Heart right ventricle (tissue), 16 donors: ENCODE data around the gene OR13J1. TPM values are rescaled to one million over a fixed set of nuclear protein-coding genes. Genes with fewer than 3 reads are reported as not detected.
A peak's percentile ranks its signal among the peaks of the same experiment; 100 is the strongest.

ENCODE experiments used
- ATAC-seq, 8 donors: fragments of 200-7000 bp; cut with Tn5 transposase; one replicate each; pipeline ENCODE4 v1.9.1; 2020; ENCODE audit warnings: mild to moderate bottlenecking in 8 of 8, moderate library complexity in 8 of 8, moderate number of reproducible peaks in 1 of 8
- DNase-seq, 2 donors: peaks; one replicate each; pipeline ENCODE4 v3.0.0-alpha.2; 2020
- H3K27ac ChIP-seq, 10 donors: fragments of 200-600 bp; sonication (generic) in 2 of 10; one replicate each; pipeline versions ENCODE4 v1.5.0 to v1.8.0; 2020 to 2022; ENCODE audit warnings: mild to moderate bottlenecking in 3 of 10
- H3K27me3 ChIP-seq, 7 donors: fragments of 200-600 bp; one replicate each; pipeline ENCODE4 v1.8.0; 2021 to 2022; ENCODE audit warnings: mild to moderate bottlenecking in 2 of 7
- H3K36me3 ChIP-seq, 9 donors: fragments of 200-600 bp; sonication (generic) in 1 of 9; one replicate each; pipeline versions ENCODE4 v1.5.0 to v1.8.0; 2020 to 2022; ENCODE audit warnings: mild to moderate bottlenecking in 2 of 9
- H3K4me1 ChIP-seq, 9 donors: fragments of 200-600 bp; sonication (generic) in 1 of 9; one replicate each; pipeline versions ENCODE4 v1.5.0 to v1.8.0; 2020 to 2022; ENCODE audit warnings: mild to moderate bottlenecking in 4 of 9
- H3K4me3 ChIP-seq, 10 donors: fragments of 200-600 bp; sonication (generic) in 2 of 10; one replicate each; pipeline versions ENCODE4 v1.5.0 to v1.8.0; 2020 to 2022; ENCODE audit warnings: mild to moderate bottlenecking in 7 of 10, moderate library complexity in 2 of 10
- H3K9me3 ChIP-seq, 11 donors: fragments of 200-600 bp in 10 of 11; sonication (generic) in 2 of 11; one replicate each; pipeline versions ENCODE4 v1.5.0 to v1.8.0; 2013 to 2022; ENCODE audit warnings: mild to moderate bottlenecking in 2 of 11, control low read depth in 1 of 11, moderate library complexity in 1 of 11
- WGBS, 2 donors: extraction: QIAGEN DNeasy Blood & Tissue Kit; methylation state at CpG; one replicate each; pipeline ENCODE4 v1.1.7; 2013; ENCODE audit warnings: inconsistent platforms in 1 of 2; 5-methylcytosine and 5-hydroxymethylcytosine counted together
- intact Hi-C, 10 donors: fragments of 100-400 bp; cut with DNase I; formaldehyde crosslinking; loops; one replicate each; pipeline versions ENCODE4 v1.11.1 to v1.14.2; 2022
- polyA plus RNA-seq, 2 donors: library from polyadenylated mRNA; stranded (reverse); fragments of 200-250 nt; gene quantifications; one replicate each; pipeline ENCODE4 v1.2.3, GENCODE V29; 2013
- total RNA-seq, 10 donors: library from RNA; stranded (reverse); fragmentation: NEBNext Ultra II Directional in 3 of 10; extraction: Animal tissue kit (Norgen Biotek cat#: 25700) in 3 of 10; gene quantifications; one replicate each; pipeline versions ENCODE4 v1.2.1 to v1.2.4, GENCODE V29; 2021 to 2023
- TF ChIP-seq, protein P1 (sequence below), 9 donors: fragments of 200-600 bp; sonication (generic) in 2 of 9; IDR thresholded peaks; one replicate each; pipeline versions ENCODE4 v1.5.0 to v1.8.0; 2021 to 2022; ENCODE audit warnings: antibody characterized with exemption in 9 of 9, mild to moderate bottlenecking in 5 of 9, moderate library complexity in 1 of 9
- donor health status: Arrhythmogenic right ventricular cardiomyopathy.
- donor health status: ischemic (EF 13 %, LVEDD 7.1; RV severe dilation, severe dysfunction).
- donor health status: healthy with polysubstance abuse.
- donor health status: DM: no; HTN: yes; CAD: no.
- donor health status: DM: no; HTN: no; CAD: no.
- donor health status: ischemic (EF 25% LVEDD 6.9; RV normal size, moderate dysfunction).
- donor health status: ischemic (EF 25% LVEDD 5.7; RV mildly dilated, moderate dysfunction).
- donor health status: healthy.
- donor health status: DM: yes; HTN: yes; CAD: no.
- donor health status: Ischemic cardiomyopathy.
- donor health status: ischemic (EF 35%, LVEDD 5.7; RV mildly dilated, moderate dysfunction).
- donor health status: nonischemic (EF 11% LVEDD 7.7; RV severe dilation, severe dysfunction).
- donor health status: DM: yes; HTN: yes; CAD: no.
- donor health status: PGD.
- donor health status: ischemic (EF 29% LVEDD 5.4; RV normal size, mild dysfunction).
- donor health status: nonischemic (EF 23%, LVEDD 6.1; RV moderate dilation, normal function).

Gene OR13J1
- total and polyA plus RNA-seq, 12 donors, result not detected

DNA sequence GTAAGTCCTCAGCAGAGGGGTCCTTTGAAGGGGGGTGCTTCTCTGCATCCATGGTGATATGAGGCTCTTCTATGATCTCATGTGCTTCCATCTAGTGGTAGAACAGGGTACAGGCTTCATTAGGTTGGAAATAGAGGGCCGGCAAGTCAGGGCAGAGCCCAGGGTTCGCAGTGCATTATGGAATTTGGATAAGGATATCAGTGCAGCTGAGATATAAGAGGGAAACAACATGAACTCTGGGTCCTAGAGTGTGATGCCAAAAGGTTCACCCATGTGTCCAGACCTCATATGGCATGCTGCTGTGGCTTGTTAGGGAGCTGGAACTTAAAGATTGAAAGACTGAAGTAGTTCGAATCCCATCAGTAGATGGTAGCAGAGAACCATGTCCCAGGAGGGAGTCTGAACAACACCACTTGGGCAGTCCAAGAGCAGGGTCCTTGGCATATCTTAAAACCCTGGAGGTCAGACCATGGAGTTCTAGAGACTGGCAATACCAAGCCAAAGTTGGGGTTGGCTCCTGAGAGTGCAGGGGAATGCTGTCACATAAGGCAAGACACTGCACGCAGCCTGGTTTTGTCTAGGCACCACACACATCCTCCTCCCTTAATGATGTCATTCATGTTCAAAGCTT lies 44.0 kb downstream of the OR13J1 start:
- no peaks in the 10 kb centered on the region for H3K27me3 ChIP-seq
- no peaks in the 10 kb centered on the region for H3K9me3 ChIP-seq
- WGBS, 2 donors, result 31 to 38% methylated on average over 4 of the region's 4 CpGs
- intact Hi-C loops, result loop anchor here in 7 of 10 donors (1.0 to 5.0 kb wide), 7 partner anchors 34 to 169 kb away; partner anchors contain the start of genes NPR2 (in 4 of the 7), CCDC107 (in 1 of the 7), CREB3 (in 1 of the 7) and RMRP (in 1 of the 7)
- DNase-seq (peak in 1 of 2 donors; percentile 51), ATAC-seq (peak in 7 of 8 donors; percentile 23 to 57 (median 43))
- TF ChIP-seq, protein P1, sequence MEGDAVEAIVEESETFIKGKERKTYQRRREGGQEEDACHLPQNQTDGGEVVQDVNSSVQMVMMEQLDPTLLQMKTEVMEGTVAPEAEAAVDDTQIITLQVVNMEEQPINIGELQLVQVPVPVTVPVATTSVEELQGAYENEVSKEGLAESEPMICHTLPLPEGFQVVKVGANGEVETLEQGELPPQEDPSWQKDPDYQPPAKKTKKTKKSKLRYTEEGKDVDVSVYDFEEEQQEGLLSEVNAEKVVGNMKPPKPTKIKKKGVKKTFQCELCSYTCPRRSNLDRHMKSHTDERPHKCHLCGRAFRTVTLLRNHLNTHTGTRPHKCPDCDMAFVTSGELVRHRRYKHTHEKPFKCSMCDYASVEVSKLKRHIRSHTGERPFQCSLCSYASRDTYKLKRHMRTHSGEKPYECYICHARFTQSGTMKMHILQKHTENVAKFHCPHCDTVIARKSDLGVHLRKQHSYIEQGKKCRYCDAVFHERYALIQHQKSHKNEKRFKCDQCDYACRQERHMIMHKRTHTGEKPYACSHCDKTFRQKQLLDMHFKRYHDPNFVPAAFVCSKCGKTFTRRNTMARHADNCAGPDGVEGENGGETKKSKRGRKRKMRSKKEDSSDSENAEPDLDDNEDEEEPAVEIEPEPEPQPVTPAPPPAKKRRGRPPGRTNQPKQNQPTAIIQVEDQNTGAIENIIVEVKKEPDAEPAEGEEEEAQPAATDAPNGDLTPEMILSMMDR (IDR thresholded peaks at IDR 0.05), result peak; percentile 38 to 89 (median 77)
- peaks cover 0 to 28% (median 23%) of the 10 kb centered on the region in 9 donors for H3K4me1 ChIP-seq
- H3K36me3 ChIP-seq, result no peaks in the 10 kb centered on the region
- H3K4me3 ChIP-seq, result no peak overlapping the region
- peak overlapping the region in 3 of 10 donors; percentile 2 to 27 (median 3) for H3K27ac ChIP-seq

DNA sequence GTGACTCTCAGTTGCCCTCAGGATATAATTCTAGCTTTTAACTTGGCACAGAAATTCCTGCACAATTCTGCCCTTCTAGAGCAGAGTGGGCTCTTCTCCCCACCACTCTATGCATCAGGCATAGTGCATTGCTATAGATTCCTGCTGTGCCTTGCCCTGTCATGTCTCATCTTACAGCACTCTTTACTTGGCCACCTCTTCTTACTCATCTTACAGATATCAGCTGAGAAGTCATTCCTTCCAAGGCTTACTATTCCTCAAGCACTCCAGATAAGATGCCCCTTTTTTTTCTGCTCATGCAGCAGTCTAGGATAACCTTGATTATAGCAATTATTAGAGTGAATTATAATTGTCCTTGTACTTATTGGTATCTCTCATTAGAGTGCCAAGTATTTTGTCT lies 47.3 kb downstream of the OR13J1 start:
- intact Hi-C loops, result loop anchor here in 1 of 10 donors (5.0 kb wide), 1 partner anchor 36 kb away; no protein-coding TSS in a partner anchor
- ATAC-seq, result no peak

DNA sequence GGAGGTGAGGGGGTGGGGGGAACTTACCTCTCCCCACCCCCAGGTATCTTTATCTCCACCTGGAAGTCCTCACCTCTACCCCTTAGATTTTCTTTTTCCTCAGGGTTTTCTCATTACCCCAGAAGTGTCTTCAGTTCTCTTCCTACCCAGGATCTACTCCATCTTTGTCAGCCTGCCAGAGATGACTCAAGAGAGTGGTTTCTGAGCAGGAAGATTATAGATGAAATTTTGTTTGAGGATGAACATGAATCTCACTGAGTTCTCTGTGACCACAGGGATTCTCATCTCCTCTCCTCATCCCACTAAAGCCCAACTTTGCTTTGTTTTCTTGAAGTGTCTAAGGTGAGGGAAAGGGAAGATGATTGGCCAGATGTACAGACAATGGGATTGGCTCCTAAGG lies 50.1 kb downstream of the OR13J1 start:
- peaks cover 0 to 8% (median 5%) of the 10 kb centered on the region in 9 donors for H3K4me1 ChIP-seq
- TF ChIP-seq, protein P1 (IDR thresholded peaks at IDR 0.05), result no peak
- ATAC-seq (no peak), DNase-seq (no peak)
- no peaks in the 10 kb centered on the region for H3K27me3 ChIP-seq
- H3K36me3 ChIP-seq, result no peaks in the 10 kb centered on the region
- intact Hi-C loops, result loop anchor here in 1 of 10 donors (5.0 kb wide), 1 partner anchor 33 kb away; no protein-coding TSS in a partner anchor
- H3K9me3 ChIP-seq, result no peaks in the 10 kb centered on the region
- no peak overlapping the region for H3K4me3 ChIP-seq
- no peak overlapping the region for H3K27ac ChIP-seq

More for the DNA sequence above, 47.3 kb downstream of the OR13J1 start:
- DNase-seq, result no peak
- Histone ChIP-seq H3K27me3 (no peaks in the 10 kb centered on the region), H3K4me3 (no peak overlapping the region), H3K9me3 (no peaks in the 10 kb centered on the region), H3K4me1 (peaks cover 0 to 7% (median 5%) of the 10 kb centered on the region in 9 donors), H3K27ac (no peak overlapping the region), H3K36me3 (no peaks in the 10 kb centered on the region)
- TF ChIP-seq, protein P1 (IDR thresholded peaks at IDR 0.05), result no peak

Other genes with a start within 250 kb of the OR13J1 start
- gene SIT1, start 219.5 kb downstream of the OR13J1 start, total RNA-seq, result 1 to 10 TPM in 1 of 10 donors, under 1 TPM in 5, not detected in 4; 0.19 to 3.6 (median 0.33) TPM
- under 1 TPM in 1 of 2 donors, not detected in 1; 0.25 TPM for gene SIT1, start 219.5 kb downstream of the OR13J1 start, polyA plus RNA-seq
- over 10,000 TPM in 3 of 10 donors, 1,000 to 10,000 TPM in 7; 3,879 to 14,997 (median 5,788) TPM for gene RMRP, start 212.4 kb downstream of the OR13J1 start, total RNA-seq
- 100 to 1,000 TPM in 1 of 2 donors, 10 to 100 TPM in 1; 14.9 to 476 TPM for gene RMRP, start 212.4 kb downstream of the OR13J1 start, polyA plus RNA-seq
- gene CCDC107, start 212.1 kb downstream of the OR13J1 start, total RNA-seq, result 10 to 100 TPM; 37.9 to 54.0 (median 43.9) TPM
- 100 to 1,000 TPM in 1 of 2 donors, 10 to 100 TPM in 1; 95.3 to 210 TPM for gene CCDC107, start 212.1 kb downstream of the OR13J1 start, polyA plus RNA-seq
- gene ARHGEF39, start 205.2 kb downstream of the OR13J1 start, total RNA-seq, result under 1 TPM in 8 of 10 donors, not detected in 2; 0.09 to 0.85 (median 0.30) TPM
- 1 to 10 TPM in 1 of 2 donors, under 1 TPM in 1; 0.35 to 1.3 TPM for gene ARHGEF39, start 205.2 kb downstream of the OR13J1 start, polyA plus RNA-seq
- gene CA9, start 196.5 kb downstream of the OR13J1 start, total RNA-seq, result 10 to 100 TPM in 1 of 10 donors, 1 to 10 TPM in 1, under 1 TPM in 3, not detected in 5; 0.20 to 13.2 (median 0.24) TPM
- 1 to 10 TPM in 1 of 2 donors, not detected in 1; 1.0 TPM for gene CA9, start 196.5 kb downstream of the OR13J1 start, polyA plus RNA-seq
- 100 to 1,000 TPM; 548 to 922 (median 784) TPM for gene TPM2, start 180.5 kb downstream of the OR13J1 start, total RNA-seq
- 1,000 to 10,000 TPM in 1 of 2 donors, 100 to 1,000 TPM in 1; 597 to 1,940 TPM for gene TPM2, start 180.5 kb downstream of the OR13J1 start, polyA plus RNA-seq
- gene TLN1, start 138.2 kb downstream of the OR13J1 start, total RNA-seq, result 100 to 1,000 TPM; 206 to 323 (median 238) TPM
- 100 to 1,000 TPM in 1 of 2 donors, 10 to 100 TPM in 1; 99.6 to 247 TPM for gene TLN1, start 138.2 kb downstream of the OR13J1 start, polyA plus RNA-seq
- gene CREB3, start 137.7 kb downstream of the OR13J1 start, total RNA-seq, result 10 to 100 TPM; 16.2 to 29.5 (median 20.2) TPM
- gene CREB3, start 137.7 kb downstream of the OR13J1 start, polyA plus RNA-seq, result 10 to 100 TPM; 24.4 to 39.1 TPM
- 100 to 1,000 TPM in 1 of 10 donors, 10 to 100 TPM in 9; 47.4 to 101 (median 74.7) TPM for gene GBA2, start 121.2 kb downstream of the OR13J1 start, total RNA-seq
- 100 to 1,000 TPM in 1 of 2 donors, 10 to 100 TPM in 1; 81.9 to 102 TPM for gene GBA2, start 121.2 kb downstream of the OR13J1 start, polyA plus RNA-seq
- gene RGP1, start 121.1 kb downstream of the OR13J1 start, total RNA-seq, result 10 to 100 TPM; 31.1 to 39.4 (median 34.0) TPM
- gene RGP1, start 121.1 kb downstream of the OR13J1 start, polyA plus RNA-seq, result 1 to 10 TPM; 8.2 to 9.3 TPM
- under 1 TPM in 1 of 10 donors, not detected in 9; 0.60 TPM for gene MSMP, start 116.1 kb downstream of the OR13J1 start, total RNA-seq
- under 1 TPM in 1 of 2 donors, not detected in 1; 0.19 TPM for gene MSMP, start 116.1 kb downstream of the OR13J1 start, polyA plus RNA-seq
- gene NPR2, start 78.8 kb downstream of the OR13J1 start, total RNA-seq, result 10 to 100 TPM; 18.9 to 26.4 (median 20.8) TPM
- gene NPR2, start 78.8 kb downstream of the OR13J1 start, polyA plus RNA-seq, result 10 to 100 TPM; 13.5 to 25.5 TPM
- gene SPAG8, start 58.1 kb downstream of the OR13J1 start, total RNA-seq, result 1 to 10 TPM in 9 of 10 donors, under 1 TPM in 1; 0.86 to 4.2 (median 2.9) TPM
- gene SPAG8, start 58.1 kb downstream of the OR13J1 start, polyA plus RNA-seq, result 1 to 10 TPM in 1 of 2 donors, under 1 TPM in 1; 0.84 to 6.0 TPM
- 10 to 100 TPM; 56.8 to 83.1 (median 76.7) TPM for gene HINT2, start 55.4 kb downstream of the OR13J1 start, total RNA-seq
- gene HINT2, start 55.4 kb downstream of the OR13J1 start, polyA plus RNA-seq, result 100 to 1,000 TPM in 1 of 2 donors, 10 to 100 TPM in 1; 69.9 to 120 TPM
- gene FAM221B, start 41.7 kb downstream of the OR13J1 start, total RNA-seq, result not detected
- gene FAM221B, start 41.7 kb downstream of the OR13J1 start, polyA plus RNA-seq, result not detected
- 10 to 100 TPM; 13.6 to 22.9 (median 20.5) TPM for gene TMEM8B, start 41.2 kb downstream of the OR13J1 start, total RNA-seq
- gene TMEM8B, start 41.2 kb downstream of the OR13J1 start, polyA plus RNA-seq, result 1 to 10 TPM; 6.7 to 8.0 TPM
- 1 to 10 TPM; 1.5 to 6.1 (median 2.2) TPM for gene HRCT1, start 35.8 kb upstream of the OR13J1 start, total RNA-seq
- gene HRCT1, start 35.8 kb upstream of the OR13J1 start, polyA plus RNA-seq, result 10 to 100 TPM in 1 of 2 donors, 1 to 10 TPM in 1; 7.2 to 13.9 TPM
- gene SPAAR, start 39.1 kb upstream of the OR13J1 start, total RNA-seq, result 10 to 100 TPM in 2 of 10 donors, 1 to 10 TPM in 8; 2.8 to 14.4 (median 5.0) TPM
- 10 to 100 TPM in 1 of 2 donors, 1 to 10 TPM in 1; 7.4 to 20.8 TPM for gene SPAAR, start 39.1 kb upstream of the OR13J1 start, polyA plus RNA-seq
- not detected for gene OR2S2, start 87.8 kb upstream of the OR13J1 start, total RNA-seq
- not detected for gene OR2S2, start 87.8 kb upstream of the OR13J1 start, polyA plus RNA-seq
- gene RECK, start 166.5 kb upstream of the OR13J1 start, total RNA-seq, result 1 to 10 TPM; 4.1 to 5.8 (median 5.2) TPM
- 1 to 10 TPM; 2.9 to 4.5 TPM for gene RECK, start 166.5 kb upstream of the OR13J1 start, polyA plus RNA-seq